Astrocyte (in vitro differentiated cells and primary cell): Measurements from ENCODE around the gene ZFP91.

ENCODE experiments used
- EZH2 ChIP-seq: IDR thresholded peaks from 2 replicates; pipeline ENCODE4 v1.6.1; 2012; ENCODE audit warnings: mild to moderate bottlenecking, low read length, inconsistent platforms; ENCODE audit not compliant: insufficient read depth
- TF ChIP-seq, protein P1 (sequence below): IDR thresholded peaks from 2 replicates; pipeline ENCODE4 v1.5.1; 2011; ENCODE audit warnings: low read depth, mild to moderate bottlenecking, inconsistent platforms, low read length, moderate library complexity; ENCODE audit not compliant: insufficient read depth

DNA sequence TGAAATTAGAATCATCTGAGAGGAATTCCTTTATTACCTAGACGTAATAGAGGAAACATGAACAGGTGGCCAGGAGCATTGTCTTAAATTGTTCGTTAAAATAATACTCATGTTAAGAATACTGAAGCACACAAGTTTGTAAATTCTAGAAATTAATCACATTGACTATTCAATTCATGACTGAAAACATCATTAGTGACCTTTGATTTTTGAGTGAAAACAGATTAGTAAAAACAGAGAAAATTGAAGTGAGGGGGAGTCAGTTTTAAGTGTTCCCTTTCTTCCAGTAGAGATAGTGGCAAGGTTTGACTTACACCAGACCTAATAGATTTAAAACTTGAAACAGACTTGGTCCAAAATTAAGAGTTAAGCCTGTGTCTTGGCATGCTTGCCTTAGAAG is 1.4 kb downstream of the ZFP91 start:
- no peak for TF ChIP-seq EZH2
- TF ChIP-seq, protein P1, sequence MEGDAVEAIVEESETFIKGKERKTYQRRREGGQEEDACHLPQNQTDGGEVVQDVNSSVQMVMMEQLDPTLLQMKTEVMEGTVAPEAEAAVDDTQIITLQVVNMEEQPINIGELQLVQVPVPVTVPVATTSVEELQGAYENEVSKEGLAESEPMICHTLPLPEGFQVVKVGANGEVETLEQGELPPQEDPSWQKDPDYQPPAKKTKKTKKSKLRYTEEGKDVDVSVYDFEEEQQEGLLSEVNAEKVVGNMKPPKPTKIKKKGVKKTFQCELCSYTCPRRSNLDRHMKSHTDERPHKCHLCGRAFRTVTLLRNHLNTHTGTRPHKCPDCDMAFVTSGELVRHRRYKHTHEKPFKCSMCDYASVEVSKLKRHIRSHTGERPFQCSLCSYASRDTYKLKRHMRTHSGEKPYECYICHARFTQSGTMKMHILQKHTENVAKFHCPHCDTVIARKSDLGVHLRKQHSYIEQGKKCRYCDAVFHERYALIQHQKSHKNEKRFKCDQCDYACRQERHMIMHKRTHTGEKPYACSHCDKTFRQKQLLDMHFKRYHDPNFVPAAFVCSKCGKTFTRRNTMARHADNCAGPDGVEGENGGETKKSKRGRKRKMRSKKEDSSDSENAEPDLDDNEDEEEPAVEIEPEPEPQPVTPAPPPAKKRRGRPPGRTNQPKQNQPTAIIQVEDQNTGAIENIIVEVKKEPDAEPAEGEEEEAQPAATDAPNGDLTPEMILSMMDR: no peak
